K562 (cell line): ENCODE data around the gene IRF6. TPM values are rescaled to one million over a fixed set of nuclear protein-coding genes. Genes with fewer than 3 reads are reported as not detected.

ENCODE experiments used
- ARNT ChIP-seq, 2 experiments: fragments of 450-650 bp; IDR thresholded peaks; 2 replicates each; pipeline ENCODE4 v1.6.1; 2016; ENCODE audit warnings: mild to moderate bottlenecking in 1 of 2
- DDX20 ChIP-seq: fragments of 450-650 bp; IDR thresholded peaks from 2 replicates; pipeline ENCODE4 v1.6.1; 2016; ENCODE audit warnings: missing genetic modification characterization, low read depth, mild to moderate bottlenecking, missing compliant biosample characterization, moderate library complexity
- ETV1 ChIP-seq: fragments of 450-650 bp; conservative IDR thresholded peaks from 2 replicates; pipeline ENCODE4 v1.6.1; 2016; ENCODE audit warnings: missing genetic modification characterization, control low read depth, low read depth, missing compliant biosample characterization
- FOSL1 ChIP-seq: fragments of 200-800 bp; sonication (Bioruptor generic); conservative IDR thresholded peaks from 2 replicates; pipeline ENCODE4 v1.6.1; 2016; ENCODE audit warnings: missing genetic modification characterization, missing compliant biosample characterization
- KLF16 ChIP-seq: IDR thresholded peaks from 2 replicates; pipeline ENCODE4 v1.6.1; 2016; ENCODE audit warnings: antibody characterized with exemption
- MTA1 ChIP-seq: fragments of 450-650 bp; IDR thresholded peaks from 2 replicates; pipeline ENCODE4 v1.6.1; 2017; ENCODE audit warnings: borderline replicate concordance
- OTX1 ChIP-seq: fragments of 450-650 bp; formaldehyde crosslinking; IDR thresholded peaks from 2 replicates; pipeline ENCODE4 v1.4.0; 2022; ENCODE audit warnings: mild to moderate bottlenecking
- PHTF2 ChIP-seq: fragments of 250-450 bp; sonication (Bioruptor Pico); IDR thresholded peaks from 2 replicates; pipeline ENCODE4 v1.5.0; 2021; ENCODE audit warnings: mild to moderate bottlenecking
- POU5F1 ChIP-seq: fragments of 150-350 bp; IDR thresholded peaks from 2 replicates; pipeline ENCODE4 v1.6.1; 2014; ENCODE audit warnings: borderline replicate concordance, low read length, low read depth, mild to moderate bottlenecking; ENCODE audit not compliant: partially characterized antibody
- RBBP5 ChIP-seq: fragments of 200-600 bp; sonication (generic); IDR thresholded peaks from 2 replicates; pipeline ENCODE4 v1.6.1; 2012; ENCODE audit warnings: borderline replicate concordance, mild to moderate bottlenecking, low read length, control low read depth, inconsistent platforms; ENCODE audit not compliant: insufficient read depth, poor library complexity, severe bottlenecking
- RERE ChIP-seq: sonication (generic); formaldehyde crosslinking; IDR thresholded peaks from 2 replicates; pipeline ENCODE4 v1.8.0; 2023; ENCODE audit warnings: missing genetic modification reagents, mild to moderate bottlenecking, borderline replicate concordance
- SRSF7 ChIP-seq: fragments of 200-400 bp; formaldehyde crosslinking; optimal IDR thresholded peaks from 2 replicates; pipeline ENCODE3; 2017; ENCODE audit warnings: mild to moderate bottlenecking, low read depth, low read length
- TAL1 ChIP-seq: fragments of 450-650 bp; IDR thresholded peaks from 2 replicates; pipeline ENCODE4 v1.6.1; 2016; ENCODE audit warnings: mild to moderate bottlenecking
- TOE1 ChIP-seq, 2 experiments: fragments of 450-650 bp in 1 of 2; sonication (generic) in 1 of 2; formaldehyde crosslinking in 1 of 2; IDR thresholded peaks; 2 replicates each; pipeline versions ENCODE4 v1.7.1 to v1.8.0; 2016 to 2022; ENCODE audit warnings: borderline replicate concordance in 2 of 2, mild to moderate bottlenecking in 2 of 2, antibody characterized with exemption in 1 of 2, inconsistent platforms in 1 of 2, low read depth in 1 of 2, missing genetic modification reagents in 1 of 2, moderate library complexity in 1 of 2
- ZNF561 ChIP-seq: fragments of 450-650 bp; formaldehyde crosslinking; conservative IDR thresholded peaks from 2 replicates; pipeline ENCODE4 v1.4.0; 2020; ENCODE audit warnings: mild to moderate bottlenecking, moderate library complexity
- ZNF696 ChIP-seq: fragments of 250-450 bp; sonication (Bioruptor Pico); conservative IDR thresholded peaks from 2 replicates; pipeline ENCODE4 v1.4.0; 2020; ENCODE audit warnings: mild to moderate bottlenecking, moderate library complexity
- polyA plus RNA-seq, 8 experiments: library from polyadenylated mRNA; depleted of rRNA in 4 of 8; stranded (reverse) in 5 of 8; unstranded in 3 of 8; fragments of >200 nt; fragmentation: Nextera tagmentation in 2 of 8; fragmentation: Illumina TruSeq in 1 of 8; extraction: Ambion mirVana in 2 of 8; extraction: Trizol in 1 of 8; gene quantifications; 2 replicates each; pipeline versions ENCODE4 v1.2.1 to v1.2.3, GENCODE V29; 2011 to 2014; ENCODE audit warnings: inconsistent platforms in 1 of 8, missing spikeins in 1 of 8
- total RNA-seq, 7 experiments: library from RNA; depleted of rRNA in 6 of 7; stranded (reverse); fragments of >200 nt in 6 of 7; fragmentation: Illumina TruSeq in 2 of 7; extraction: Trizol in 2 of 7; gene quantifications; 2 replicates each; pipeline versions ENCODE4 v1.2.1 to v1.2.3, GENCODE V29; 2011 to 2021; ENCODE audit warnings: low replicate concordance in 1 of 7
- TF ChIP-seq, protein P1 (sequence below): sonication (generic); formaldehyde crosslinking; IDR thresholded peaks from 2 replicates; pipeline ENCODE4 v1.8.0; 2023; ENCODE audit warnings: mild to moderate bottlenecking, missing genetic modification reagents
- TF ChIP-seq, protein P2 (sequence below): fragments of 250-450 bp; sonication (Bioruptor Pico); IDR thresholded peaks from 2 replicates; pipeline ENCODE4 v1.8.0; 2021; ENCODE audit warnings: moderate library complexity, mild to moderate bottlenecking, inconsistent platforms

IRF6 gene
- total and polyA plus RNA-seq, 9 of the 15 experiments (the other 6 are each of a cell fraction or from before 2014, with no cell fraction given) = 0.03 to 0.65 (median 0.17) TPM

GRCh38 chr1:209827384-209828262, 21.7 kb upstream of the IRF6 start, which contains the start of gene UTP25 (continued):
- TF ChIP-seq RERE (CRISPR knock-in tag) (no peak), ZNF696 (CRISPR knock-in tag) (no peak), RBBP5 (peak; percentile 56), FOSL1 (tag) (peak; percentile 66), KLF16 (peak; percentile 63; the same call in 1 of the 2 replicates), TAL1 (peak; percentile 84), OTX1 (no peak), ETV1 (tag) (peak; percentile 100), DDX20 (tag) (no peak), TOE1 (IDR thresholded peaks at IDR 0.05; ENCODE audit: borderline replicate concordance) (peak; percentile 78), TOE1 (CRISPR knock-in tag; IDR thresholded peaks at IDR 0.05; ENCODE audit: borderline replicate concordance, low read depth) (no peak), POU5F1 (no peak), ARNT (IDR thresholded peaks at IDR 0.05) (peak in 1 of 2 experiments; percentile 84; a peak in 2 of 4 replicates), SRSF7 (no peak), PHTF2 (no peak), ZNF561 (CRISPR knock-in tag) (no peak), MTA1 (peak; percentile 91)
- TF ChIP-seq, protein P1, sequence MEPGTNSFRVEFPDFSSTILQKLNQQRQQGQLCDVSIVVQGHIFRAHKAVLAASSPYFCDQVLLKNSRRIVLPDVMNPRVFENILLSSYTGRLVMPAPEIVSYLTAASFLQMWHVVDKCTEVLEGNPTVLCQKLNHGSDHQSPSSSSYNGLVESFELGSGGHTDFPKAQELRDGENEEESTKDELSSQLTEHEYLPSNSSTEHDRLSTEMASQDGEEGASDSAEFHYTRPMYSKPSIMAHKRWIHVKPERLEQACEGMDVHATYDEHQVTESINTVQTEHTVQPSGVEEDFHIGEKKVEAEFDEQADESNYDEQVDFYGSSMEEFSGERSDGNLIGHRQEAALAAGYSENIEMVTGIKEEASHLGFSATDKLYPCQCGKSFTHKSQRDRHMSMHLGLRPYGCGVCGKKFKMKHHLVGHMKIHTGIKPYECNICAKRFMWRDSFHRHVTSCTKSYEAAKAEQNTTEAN (CRISPR knock-in tag) = peak; percentile 46; the same call in 1 of the 2 replicates
- TF ChIP-seq, protein P2, sequence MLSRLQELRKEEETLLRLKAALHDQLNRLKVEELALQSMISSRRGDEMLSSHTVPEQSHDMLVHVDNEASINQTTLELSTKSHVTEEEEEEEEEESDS = no peak
